GM10248 (cell line): ENCODE measurements around the gene CNTN4.

Experiments
- CTCF ChIA-PET: fragments of 300-600 bp; sonication (Branson Sonifier 250); formaldehyde crosslinking; extraction: SDS; loops from one replicate; lab custom pipeline; 2021; ENCODE audit warnings: antibody characterized with exemption; lab: Yijun Ruan, JAX
- POLR2A ChIA-PET: fragments of 350-650 bp; sonication (Branson Sonifier 250); formaldehyde crosslinking; extraction: SDS; loops from one replicate; lab custom pipeline; 2020; ENCODE audit warnings: antibody characterized with exemption; lab: Yijun Ruan, JAX
- DNase-seq: peaks from one replicate; pipeline ENCODE4 v3.0.0; 2012; ENCODE audit errors: extremely low spot score
- TF ChIP-seq, protein P1 (sequence below): IDR thresholded peaks from 2 replicates; pipeline ENCODE4 v1.5.1; 2012; ENCODE audit warnings: mild to moderate bottlenecking, low read depth; ENCODE audit errors: extremely low read depth, missing control alignments, control extremely low read depth

CNTN4 gene

DNA sequence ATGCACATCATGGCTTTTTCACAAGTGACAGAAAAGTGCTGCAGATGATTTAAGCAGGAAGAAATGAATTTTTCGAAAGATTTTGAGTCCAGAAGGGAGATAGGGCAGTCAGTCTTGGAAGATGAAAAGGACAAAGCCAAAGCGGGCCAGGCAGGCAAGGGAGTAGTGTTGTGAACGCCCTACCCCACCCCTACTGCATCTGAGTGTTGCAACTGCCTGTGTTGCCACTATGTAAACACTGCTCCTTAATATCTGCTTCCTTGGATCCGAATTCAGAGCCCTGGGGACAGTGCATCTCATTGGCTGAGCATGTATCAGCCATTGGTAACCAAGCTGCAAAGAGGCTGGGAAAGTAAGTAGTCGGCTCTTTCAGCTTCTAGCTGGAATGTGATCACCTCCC lies 39.0 kb downstream of the CNTN4 start:
- ChIA-PET CTCF (interaction anchor here (1.3 kb wide), 2 partner anchors 9 to 29 kb away, joined by 3 to 4 read pairs; no protein-coding TSS in a partner anchor), POLR2A (no interaction called here)
- TF ChIP-seq, protein P1, sequence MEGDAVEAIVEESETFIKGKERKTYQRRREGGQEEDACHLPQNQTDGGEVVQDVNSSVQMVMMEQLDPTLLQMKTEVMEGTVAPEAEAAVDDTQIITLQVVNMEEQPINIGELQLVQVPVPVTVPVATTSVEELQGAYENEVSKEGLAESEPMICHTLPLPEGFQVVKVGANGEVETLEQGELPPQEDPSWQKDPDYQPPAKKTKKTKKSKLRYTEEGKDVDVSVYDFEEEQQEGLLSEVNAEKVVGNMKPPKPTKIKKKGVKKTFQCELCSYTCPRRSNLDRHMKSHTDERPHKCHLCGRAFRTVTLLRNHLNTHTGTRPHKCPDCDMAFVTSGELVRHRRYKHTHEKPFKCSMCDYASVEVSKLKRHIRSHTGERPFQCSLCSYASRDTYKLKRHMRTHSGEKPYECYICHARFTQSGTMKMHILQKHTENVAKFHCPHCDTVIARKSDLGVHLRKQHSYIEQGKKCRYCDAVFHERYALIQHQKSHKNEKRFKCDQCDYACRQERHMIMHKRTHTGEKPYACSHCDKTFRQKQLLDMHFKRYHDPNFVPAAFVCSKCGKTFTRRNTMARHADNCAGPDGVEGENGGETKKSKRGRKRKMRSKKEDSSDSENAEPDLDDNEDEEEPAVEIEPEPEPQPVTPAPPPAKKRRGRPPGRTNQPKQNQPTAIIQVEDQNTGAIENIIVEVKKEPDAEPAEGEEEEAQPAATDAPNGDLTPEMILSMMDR: no peak
- DNase-seq: no peak

DNA sequence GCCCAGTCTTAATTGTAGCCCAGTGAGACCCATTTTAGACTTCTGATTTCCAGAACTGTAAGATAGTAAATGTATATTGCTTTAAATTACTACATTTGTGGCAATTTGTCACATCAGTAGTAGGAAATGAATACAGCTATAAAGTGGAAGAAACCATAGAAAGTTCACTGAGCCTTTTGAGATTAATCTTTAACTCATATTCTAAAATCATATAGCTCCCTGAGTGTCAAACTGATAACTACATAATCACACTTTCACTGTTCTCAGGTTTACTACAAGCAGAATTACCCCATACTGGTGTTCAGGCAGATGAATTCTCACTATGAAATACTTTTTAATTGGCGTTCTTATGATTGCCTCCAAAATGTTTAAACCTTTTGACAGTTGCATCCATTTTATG lies 42.8 kb downstream of the CNTN4 start:
- TF ChIP-seq, protein P1: no peak
- CTCF ChIA-PET: interaction anchor here (1.1 kb wide), 1 partner anchor 10 kb away, joined by 4 read pairs; no protein-coding TSS in a partner anchor
- no peak for DNase-seq
- POLR2A ChIA-PET: no interaction called here

DNA sequence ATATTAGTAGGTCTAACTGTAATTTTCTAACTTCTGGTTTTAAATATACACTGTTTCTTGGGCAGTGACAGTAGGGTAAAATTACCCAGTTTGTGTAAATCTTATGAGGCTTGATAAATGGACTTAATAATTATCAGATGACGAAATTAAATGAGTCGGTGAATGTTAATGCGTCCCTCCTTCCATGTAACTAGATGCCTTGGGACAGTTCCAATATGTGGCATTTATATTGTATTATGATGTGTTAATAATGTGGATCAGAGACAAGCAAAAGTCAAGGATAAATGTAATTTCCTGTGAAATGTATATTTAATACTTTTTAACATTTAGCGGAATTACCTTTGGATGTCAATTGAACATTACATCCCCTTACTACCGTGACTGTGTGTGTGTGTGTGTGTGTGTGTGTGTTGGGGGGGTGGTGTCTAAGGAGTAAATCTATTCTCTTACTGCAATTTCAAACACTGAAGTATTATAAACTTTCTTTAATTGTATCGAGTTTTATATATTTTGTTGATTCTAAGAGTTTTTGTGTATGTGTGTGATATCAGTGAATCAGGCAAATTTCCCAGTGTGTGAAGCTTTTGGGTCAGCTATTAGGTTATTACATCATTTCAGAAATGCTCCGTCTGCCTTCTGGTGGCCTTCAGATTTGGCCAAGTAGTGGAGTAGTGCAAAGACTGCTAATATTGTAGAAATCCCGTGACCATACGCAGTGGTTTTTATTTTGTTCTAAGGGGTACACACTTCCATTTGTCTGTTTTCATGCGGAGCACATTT lies 50.1 kb downstream of the CNTN4 start:
- DNase-seq: no peak
- CTCF ChIA-PET: no interaction called here
- POLR2A ChIA-PET: no interaction called here
- TF ChIP-seq, protein P1: no peak

DNA sequence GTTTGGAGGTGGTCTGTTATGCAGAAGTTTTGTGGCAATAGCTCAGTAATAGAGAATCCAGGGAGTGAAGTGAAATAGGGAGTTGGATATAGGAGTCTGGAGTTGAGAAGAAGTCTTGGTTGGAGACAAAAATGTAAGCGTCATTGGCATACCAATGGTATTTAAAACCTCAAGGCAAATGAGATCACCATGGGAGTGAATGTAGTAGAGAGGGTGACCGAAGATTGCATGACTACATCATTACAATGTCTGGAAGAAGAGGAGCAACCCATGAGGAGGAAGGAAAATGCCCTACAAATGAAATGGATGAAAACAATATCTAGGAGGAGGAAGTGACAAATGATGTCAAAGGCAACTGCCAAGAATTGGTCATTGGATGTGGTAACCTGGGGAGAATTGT lies 54.4 kb downstream of the CNTN4 start:
- TF ChIP-seq, protein P1: no peak
- DNase-seq: no peak
- POLR2A ChIA-PET: no interaction called here
- CTCF ChIA-PET: no interaction called here

DNA sequence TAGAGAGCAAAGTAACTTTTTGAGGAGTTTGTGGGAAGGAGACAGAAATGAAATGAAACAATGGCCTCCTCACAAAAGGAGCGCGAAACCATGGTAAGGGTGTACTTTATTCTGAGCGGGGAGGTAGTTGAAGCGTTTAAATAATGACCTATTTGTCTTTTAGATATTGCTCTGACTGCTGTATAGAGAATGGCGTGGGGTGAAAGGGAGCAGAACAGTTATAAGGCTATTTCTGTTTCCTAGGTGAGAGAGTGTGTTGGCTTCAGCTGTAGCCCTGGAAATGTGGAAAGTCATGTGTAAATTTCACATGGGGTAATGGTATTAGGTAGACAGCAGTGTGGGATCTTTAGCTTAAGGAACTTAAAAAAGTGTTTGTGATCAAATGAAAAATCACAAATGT lies 54.9 kb downstream of the CNTN4 start:
- TF ChIP-seq, protein P1: no peak
- no peak for DNase-seq
- POLR2A ChIA-PET: no interaction called here
- CTCF ChIA-PET: no interaction called here

DNA sequence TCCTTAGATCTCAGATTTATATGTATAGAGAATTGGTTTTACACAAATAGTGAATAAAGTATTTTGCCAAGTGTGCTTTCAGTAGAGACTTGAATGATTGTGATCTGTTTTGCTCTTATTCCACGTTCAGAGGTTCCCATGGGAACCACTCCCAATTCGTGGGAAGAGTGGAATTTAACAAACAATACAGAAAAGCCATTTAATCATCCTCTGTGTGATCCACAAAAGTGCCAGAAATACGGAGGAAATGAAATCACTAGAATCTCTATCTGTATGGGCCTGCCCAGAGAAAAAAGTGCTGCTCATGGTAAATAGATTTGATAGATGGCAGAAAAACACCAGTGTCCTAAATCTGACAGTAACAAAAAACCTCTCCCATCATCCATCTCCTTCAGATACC lies 56.0 kb downstream of the CNTN4 start:
- TF ChIP-seq, protein P1: no peak
- DNase-seq: no peak
- ChIA-PET CTCF (interaction anchor here (1.4 to 3.2 kb wide), 2 partner anchors 13 to 29 kb away, joined by 3 to 16 read pairs; no protein-coding TSS in a partner anchor), POLR2A (no interaction called here)
